DOHH2 (cell line): ENCODE measurements around the gene IGSF5.

Experiments
- H3F3A ChIP-seq: fragments of 200-600 bp; sonication (generic), shearing (Covaris generic); 2 replicates; pipeline ENCODE4 v1.6.0; 2016; ENCODE audit warnings: antibody characterized with exemption, mild to moderate bottlenecking; ENCODE audit not compliant: control insufficient read depth, insufficient read depth
- H3K27ac ChIP-seq: fragments of 200-600 bp; sonication (generic); 2 replicates; pipeline ENCODE4 v1.5.1; 2014; ENCODE audit warnings: low read depth, mild to moderate bottlenecking, low read length, moderate library complexity
- H3K27me3 ChIP-seq: fragments of 200-600 bp; sonication (generic); 2 replicates; pipeline ENCODE4 v1.6.1; 2014; ENCODE audit warnings: mild to moderate bottlenecking, low read length, mixed read lengths; ENCODE audit not compliant: control insufficient read depth
- H3K36me3 ChIP-seq: fragments of 200-600 bp; sonication (generic); 2 replicates; pipeline ENCODE4 v1.6.1; 2014; ENCODE audit warnings: mild to moderate bottlenecking, low read length, moderate library complexity, mixed read lengths; ENCODE audit not compliant: control insufficient read depth
- H3K4me1 ChIP-seq: fragments of 200-600 bp; sonication (generic); 2 replicates; pipeline ENCODE4 v1.6.1; 2014; ENCODE audit warnings: mild to moderate bottlenecking, low read length, mixed read lengths; ENCODE audit not compliant: control insufficient read depth
- H3K4me2 ChIP-seq: fragments of 200-600 bp; sonication (generic); 2 replicates; pipeline ENCODE4 v1.6.0; 2014; ENCODE audit warnings: mild to moderate bottlenecking, low read length, moderate library complexity
- H3K4me3 ChIP-seq: fragments of 200-600 bp; sonication (generic); 2 replicates; pipeline ENCODE4 v1.5.1; 2014; ENCODE audit warnings: mild to moderate bottlenecking, low read length, mixed read lengths
- H3K79me2 ChIP-seq: fragments of 200-600 bp; sonication (generic); 2 replicates; pipeline ENCODE4 v1.6.1; 2014; ENCODE audit warnings: mild to moderate bottlenecking, low read length, mixed read lengths; ENCODE audit not compliant: control insufficient read depth
- H3K9me2 ChIP-seq: fragments of 200-600 bp; sonication (generic); replicated peaks from 2 replicates; pipeline ENCODE4 v1.6.1; 2014; ENCODE audit warnings: mild to moderate bottlenecking, low read length, mixed read lengths; ENCODE audit not compliant: control insufficient read depth
- H3K9me3 ChIP-seq: fragments of 200-600 bp; sonication (generic); 2 replicates; pipeline ENCODE4 v1.6.1; 2014; ENCODE audit warnings: antibody characterized with exemption, low read length, mixed read lengths; ENCODE audit not compliant: control insufficient read depth, insufficient read depth
- H4K20me1 ChIP-seq: fragments of 200-600 bp; sonication (generic); 2 replicates; pipeline ENCODE4 v1.6.0; 2014; ENCODE audit warnings: low read depth, mild to moderate bottlenecking, antibody characterized with exemption, low read length, moderate library complexity; ENCODE audit not compliant: control insufficient read depth, insufficient read depth
- EZH2phosphoT487 ChIP-seq: fragments of 200-600 bp; sonication (generic); IDR thresholded peaks from 2 replicates; pipeline ENCODE4 v1.6.1; 2017; ENCODE audit warnings: borderline replicate concordance, mild to moderate bottlenecking, antibody characterized with exemption, low read length, moderate library complexity, mixed read lengths
- TF ChIP-seq, protein P1 (sequence below): fragments of 200-600 bp; sonication (generic); IDR thresholded peaks from one replicate; pipeline ENCODE4 v1.5.1; 2014; ENCODE audit warnings: antibody characterized with exemption, mild to moderate bottlenecking, low read depth, low read length; ENCODE audit not compliant: poor library complexity, severe bottlenecking

Gene IGSF5

DNA sequence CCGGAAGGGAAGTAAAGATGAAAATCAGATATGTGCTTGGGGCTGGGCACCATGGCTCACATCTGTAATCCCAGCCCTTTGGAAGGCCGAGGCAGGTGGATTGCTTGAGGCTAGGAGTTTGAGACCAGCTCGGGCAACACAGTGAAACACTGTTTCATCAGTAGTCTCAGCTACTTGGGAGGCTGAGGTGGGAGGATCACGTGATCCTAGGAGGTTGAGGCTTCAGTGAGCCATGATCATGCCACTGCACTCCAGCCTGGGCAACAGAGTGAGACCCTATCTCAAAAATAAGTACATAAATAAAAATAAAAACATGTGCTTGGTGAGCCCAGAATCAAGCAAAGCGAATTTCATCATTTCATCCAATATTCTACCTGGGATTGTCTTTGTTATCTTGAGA is 98.9 kb downstream of the IGSF5 start:
- Histone ChIP-seq H3K4me3 (no peak overlapping the region), H3K79me2 (no peaks in the 10 kb centered on the region), H3K9me3 (no peaks in the 10 kb centered on the region), H3K27me3 (no peaks in the 10 kb centered on the region), H4K20me1 (no peaks in the 10 kb centered on the region), H3K9me2 (no peaks in the 10 kb centered on the region), H3K36me3 (no peaks in the 10 kb centered on the region), H3K4me1 (no peaks in the 10 kb centered on the region), H3K4me2 (no peak overlapping the region), H3F3A (no peaks in the 10 kb centered on the region), H3K27ac (no peak overlapping the region)
- TF ChIP-seq, protein P1, sequence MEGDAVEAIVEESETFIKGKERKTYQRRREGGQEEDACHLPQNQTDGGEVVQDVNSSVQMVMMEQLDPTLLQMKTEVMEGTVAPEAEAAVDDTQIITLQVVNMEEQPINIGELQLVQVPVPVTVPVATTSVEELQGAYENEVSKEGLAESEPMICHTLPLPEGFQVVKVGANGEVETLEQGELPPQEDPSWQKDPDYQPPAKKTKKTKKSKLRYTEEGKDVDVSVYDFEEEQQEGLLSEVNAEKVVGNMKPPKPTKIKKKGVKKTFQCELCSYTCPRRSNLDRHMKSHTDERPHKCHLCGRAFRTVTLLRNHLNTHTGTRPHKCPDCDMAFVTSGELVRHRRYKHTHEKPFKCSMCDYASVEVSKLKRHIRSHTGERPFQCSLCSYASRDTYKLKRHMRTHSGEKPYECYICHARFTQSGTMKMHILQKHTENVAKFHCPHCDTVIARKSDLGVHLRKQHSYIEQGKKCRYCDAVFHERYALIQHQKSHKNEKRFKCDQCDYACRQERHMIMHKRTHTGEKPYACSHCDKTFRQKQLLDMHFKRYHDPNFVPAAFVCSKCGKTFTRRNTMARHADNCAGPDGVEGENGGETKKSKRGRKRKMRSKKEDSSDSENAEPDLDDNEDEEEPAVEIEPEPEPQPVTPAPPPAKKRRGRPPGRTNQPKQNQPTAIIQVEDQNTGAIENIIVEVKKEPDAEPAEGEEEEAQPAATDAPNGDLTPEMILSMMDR: no peak
- TF ChIP-seq EZH2phosphoT487: no peak

DNA sequence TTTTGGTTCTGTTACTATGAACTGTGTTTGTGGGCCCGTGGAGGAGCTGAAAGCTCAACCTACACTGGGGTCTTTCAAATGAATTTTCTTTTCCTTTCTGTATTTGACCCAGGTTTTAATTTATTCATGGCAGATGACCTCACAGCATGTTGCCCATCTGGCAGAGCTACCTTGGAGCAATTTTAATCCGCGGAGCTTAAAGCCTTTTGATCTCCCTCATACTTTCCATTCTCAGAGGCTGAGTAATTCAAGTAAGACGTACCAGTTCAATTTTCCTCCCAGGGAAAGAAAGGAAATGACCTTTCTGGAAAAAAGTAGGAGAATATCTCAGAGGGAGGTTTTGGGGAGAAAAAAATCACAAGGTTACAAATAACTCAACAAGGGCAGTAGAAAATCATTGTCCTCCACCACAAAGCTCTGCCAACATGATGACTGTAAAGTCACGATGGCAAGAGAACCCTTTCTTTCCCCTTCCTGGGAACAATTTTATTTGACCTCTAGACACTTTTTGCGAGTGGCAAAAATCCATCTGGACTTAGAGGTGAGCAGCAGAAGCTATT is 100.7 kb downstream of the IGSF5 start:
- H4K20me1 ChIP-seq: no peaks in the 10 kb centered on the region
- no peaks in the 10 kb centered on the region for H3K9me3 ChIP-seq
- no peak overlapping the region for H3K4me3 ChIP-seq
- H3K27me3 ChIP-seq: no peaks in the 10 kb centered on the region
- no peaks in the 10 kb centered on the region for H3K9me2 ChIP-seq
- no peaks in the 10 kb centered on the region for H3F3A ChIP-seq
- no peaks in the 10 kb centered on the region for H3K36me3 ChIP-seq
- no peak overlapping the region for H3K4me2 ChIP-seq
- H3K27ac ChIP-seq: no peak overlapping the region
- no peaks in the 10 kb centered on the region for H3K4me1 ChIP-seq
- TF ChIP-seq, protein P1: no peak
- no peak for TF ChIP-seq EZH2phosphoT487
- no peaks in the 10 kb centered on the region for H3K79me2 ChIP-seq

DNA sequence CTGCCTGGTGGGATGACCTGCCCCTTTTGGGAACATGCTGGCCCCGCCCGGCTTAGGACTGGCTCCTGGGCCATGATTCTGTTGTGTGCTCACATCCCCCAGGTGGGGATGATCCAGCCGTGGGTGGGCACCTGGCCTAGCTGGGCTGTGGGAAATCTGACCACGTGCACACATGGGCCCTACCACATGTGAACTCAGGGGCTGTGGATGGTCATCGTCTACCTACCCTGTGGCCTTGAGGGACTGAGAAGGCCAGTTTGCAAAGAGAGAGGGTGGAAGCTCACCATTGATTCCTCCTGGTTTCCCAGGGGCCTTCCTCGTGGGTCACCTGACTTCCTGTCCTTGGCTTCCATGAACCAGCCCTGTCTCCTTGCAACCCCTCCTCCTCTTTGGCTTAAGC is 102.9 kb downstream of the IGSF5 start:
- Histone ChIP-seq H3K36me3 (no peaks in the 10 kb centered on the region), H3K4me1 (no peaks in the 10 kb centered on the region), H3F3A (no peaks in the 10 kb centered on the region), H3K9me3 (no peaks in the 10 kb centered on the region), H4K20me1 (no peaks in the 10 kb centered on the region), H3K9me2 (no peaks in the 10 kb centered on the region), H3K79me2 (no peaks in the 10 kb centered on the region), H3K4me3 (no peak overlapping the region), H3K27me3 (no peaks in the 10 kb centered on the region), H3K27ac (no peak overlapping the region), H3K4me2 (no peak overlapping the region)
- TF ChIP-seq EZH2phosphoT487: no peak
- TF ChIP-seq, protein P1: no peak
